ENCODE data around the gene GRIK1.

GRIK1 gene

DNA sequence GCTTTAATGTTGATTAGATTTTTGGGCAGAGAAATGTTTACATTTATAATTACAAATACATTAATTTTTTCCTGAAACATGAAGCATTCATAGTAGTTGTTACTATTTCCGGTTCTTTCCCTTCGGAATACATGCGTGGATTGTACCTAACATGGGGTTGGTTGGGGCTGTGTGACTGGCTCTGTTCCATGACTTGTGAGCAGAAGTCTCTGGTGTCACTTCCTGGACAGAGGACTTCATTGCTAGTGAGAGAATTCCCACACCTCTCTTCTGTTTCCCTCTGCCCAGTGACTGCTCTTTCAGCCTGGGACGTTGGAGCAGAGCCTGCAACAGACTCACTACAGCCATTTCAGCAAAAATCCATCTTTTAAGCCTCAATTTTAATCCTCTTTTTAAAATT, 231.4 kb downstream of the GRIK1 start:
- Histone ChIP-seq H3K4me3 (ENCODE audit: low read depth, low read length) (no peak overlapping the region), H3K4me1 (ENCODE audit: control insufficient read depth, insufficient read depth, low read length) (no peaks in the 10 kb centered on the region), H3K9me3 (ENCODE audit: control insufficient read depth, insufficient read depth, low read depth, low read length) (no peaks in the 10 kb centered on the region), H3K36me3 (ENCODE audit: control insufficient read depth in 2 of 2, insufficient read depth in 1 of 2, low read length in 2 of 2) (no peaks in the 10 kb centered on the region), H3K27ac (ENCODE audit: extremely low read depth, low read depth, low read length) (no peak overlapping the region)
- TF ChIP-seq ZIC2 (tag by site-specific recombination; IDR thresholded peaks at IDR 0.05) (no peak), ZNF660 (tag by site-specific recombination; IDR thresholded peaks at IDR 0.05) (no peak), ZNF211 (tag by site-specific recombination; IDR thresholded peaks at IDR 0.05; ENCODE audit: low read depth) (no peak), ZNF10 (tag by site-specific recombination; IDR thresholded peaks at IDR 0.05) (no peak), ZNF157 (tag by site-specific recombination; IDR thresholded peaks at IDR 0.05) (no peak), ZNF362 (tag by site-specific recombination; IDR thresholded peaks at IDR 0.05) (no peak), KLF10 (tag by site-specific recombination; IDR thresholded peaks at IDR 0.05) (no peak), ZNF677 (tag by site-specific recombination; IDR thresholded peaks at IDR 0.05) (no peak), ZNF521 (tag by site-specific recombination; IDR thresholded peaks at IDR 0.05) (no peak), ZNF792 (tag by site-specific recombination; IDR thresholded peaks at IDR 0.05) (no peak), ZNF623 (tag by site-specific recombination; IDR thresholded peaks at IDR 0.05) (no peak), ZNF530 (tag by site-specific recombination; IDR thresholded peaks at IDR 0.05; ENCODE audit: low read depth) (no peak), ZBTB48 (tag by site-specific recombination; IDR thresholded peaks at IDR 0.05) (no peak), ZNF747 (tag by site-specific recombination; IDR thresholded peaks at IDR 0.05) (no peak), BCL11A (tag by site-specific recombination; IDR thresholded peaks at IDR 0.05; ENCODE audit: low read depth) (no peak), ZNF324 (tag by site-specific recombination; IDR thresholded peaks at IDR 0.05) (no peak)
- TF ChIP-seq, protein P1, sequence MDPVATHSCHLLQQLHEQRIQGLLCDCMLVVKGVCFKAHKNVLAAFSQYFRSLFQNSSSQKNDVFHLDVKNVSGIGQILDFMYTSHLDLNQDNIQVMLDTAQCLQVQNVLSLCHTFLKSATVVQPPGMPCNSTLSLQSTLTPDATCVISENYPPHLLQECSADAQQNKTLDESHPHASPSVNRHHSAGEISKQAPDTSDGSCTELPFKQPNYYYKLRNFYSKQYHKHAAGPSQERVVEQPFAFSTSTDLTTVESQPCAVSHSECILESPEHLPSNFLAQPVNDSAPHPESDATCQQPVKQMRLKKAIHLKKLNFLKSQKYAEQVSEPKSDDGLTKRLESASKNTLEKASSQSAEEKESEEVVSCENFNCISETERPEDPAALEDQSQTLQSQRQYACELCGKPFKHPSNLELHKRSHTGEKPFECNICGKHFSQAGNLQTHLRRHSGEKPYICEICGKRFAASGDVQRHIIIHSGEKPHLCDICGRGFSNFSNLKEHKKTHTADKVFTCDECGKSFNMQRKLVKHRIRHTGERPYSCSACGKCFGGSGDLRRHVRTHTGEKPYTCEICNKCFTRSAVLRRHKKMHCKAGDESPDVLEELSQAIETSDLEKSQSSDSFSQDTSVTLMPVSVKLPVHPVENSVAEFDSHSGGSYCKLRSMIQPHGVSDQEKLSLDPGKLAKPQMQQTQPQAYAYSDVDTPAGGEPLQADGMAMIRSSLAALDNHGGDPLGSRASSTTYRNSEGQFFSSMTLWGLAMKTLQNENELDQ (tag by site-specific recombination; IDR thresholded peaks at IDR 0.05; ENCODE audit: low read depth), result no peak
- CTCF ChIA-PET, result interaction anchor here (1.1 kb wide), 1 partner anchor 12 kb away, joined by 3 read pairs; no protein-coding TSS in a partner anchor
- POLR2A ChIA-PET, result no interaction called here

DNA sequence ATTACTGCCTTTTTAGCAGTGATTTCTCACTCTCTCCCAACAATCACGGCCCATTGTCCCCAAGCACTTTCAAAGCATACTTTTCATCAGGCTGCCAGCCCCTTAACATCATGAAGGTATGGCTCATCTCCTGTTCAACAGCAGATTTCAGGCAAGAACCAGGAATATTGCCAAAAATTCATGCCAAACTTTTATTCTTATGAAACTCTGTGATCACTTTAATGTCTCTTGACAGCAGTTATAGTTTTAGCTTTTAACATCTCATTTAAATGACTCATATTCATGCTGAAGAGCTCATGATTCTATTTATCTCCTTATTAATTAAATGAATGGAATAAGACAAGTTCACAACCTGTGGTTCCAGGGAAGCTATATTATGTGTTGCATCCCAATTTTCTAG, 235.1 kb downstream of the GRIK1 start:
- ChIA-PET POLR2A (no interaction called here), CTCF (no interaction called here)
- Histone ChIP-seq H3K9me3 (ENCODE audit: control insufficient read depth, insufficient read depth, low read depth, low read length) (no peaks in the 10 kb centered on the region), H3K36me3 (ENCODE audit: control insufficient read depth in 2 of 2, insufficient read depth in 1 of 2, low read length in 2 of 2) (no peaks in the 10 kb centered on the region), H3K27ac (ENCODE audit: extremely low read depth, low read depth, low read length) (no peak overlapping the region), H3K4me1 (ENCODE audit: control insufficient read depth, insufficient read depth, low read length) (no peaks in the 10 kb centered on the region), H3K4me3 (ENCODE audit: low read depth, low read length) (no peak overlapping the region)
- TF ChIP-seq, protein P2, sequence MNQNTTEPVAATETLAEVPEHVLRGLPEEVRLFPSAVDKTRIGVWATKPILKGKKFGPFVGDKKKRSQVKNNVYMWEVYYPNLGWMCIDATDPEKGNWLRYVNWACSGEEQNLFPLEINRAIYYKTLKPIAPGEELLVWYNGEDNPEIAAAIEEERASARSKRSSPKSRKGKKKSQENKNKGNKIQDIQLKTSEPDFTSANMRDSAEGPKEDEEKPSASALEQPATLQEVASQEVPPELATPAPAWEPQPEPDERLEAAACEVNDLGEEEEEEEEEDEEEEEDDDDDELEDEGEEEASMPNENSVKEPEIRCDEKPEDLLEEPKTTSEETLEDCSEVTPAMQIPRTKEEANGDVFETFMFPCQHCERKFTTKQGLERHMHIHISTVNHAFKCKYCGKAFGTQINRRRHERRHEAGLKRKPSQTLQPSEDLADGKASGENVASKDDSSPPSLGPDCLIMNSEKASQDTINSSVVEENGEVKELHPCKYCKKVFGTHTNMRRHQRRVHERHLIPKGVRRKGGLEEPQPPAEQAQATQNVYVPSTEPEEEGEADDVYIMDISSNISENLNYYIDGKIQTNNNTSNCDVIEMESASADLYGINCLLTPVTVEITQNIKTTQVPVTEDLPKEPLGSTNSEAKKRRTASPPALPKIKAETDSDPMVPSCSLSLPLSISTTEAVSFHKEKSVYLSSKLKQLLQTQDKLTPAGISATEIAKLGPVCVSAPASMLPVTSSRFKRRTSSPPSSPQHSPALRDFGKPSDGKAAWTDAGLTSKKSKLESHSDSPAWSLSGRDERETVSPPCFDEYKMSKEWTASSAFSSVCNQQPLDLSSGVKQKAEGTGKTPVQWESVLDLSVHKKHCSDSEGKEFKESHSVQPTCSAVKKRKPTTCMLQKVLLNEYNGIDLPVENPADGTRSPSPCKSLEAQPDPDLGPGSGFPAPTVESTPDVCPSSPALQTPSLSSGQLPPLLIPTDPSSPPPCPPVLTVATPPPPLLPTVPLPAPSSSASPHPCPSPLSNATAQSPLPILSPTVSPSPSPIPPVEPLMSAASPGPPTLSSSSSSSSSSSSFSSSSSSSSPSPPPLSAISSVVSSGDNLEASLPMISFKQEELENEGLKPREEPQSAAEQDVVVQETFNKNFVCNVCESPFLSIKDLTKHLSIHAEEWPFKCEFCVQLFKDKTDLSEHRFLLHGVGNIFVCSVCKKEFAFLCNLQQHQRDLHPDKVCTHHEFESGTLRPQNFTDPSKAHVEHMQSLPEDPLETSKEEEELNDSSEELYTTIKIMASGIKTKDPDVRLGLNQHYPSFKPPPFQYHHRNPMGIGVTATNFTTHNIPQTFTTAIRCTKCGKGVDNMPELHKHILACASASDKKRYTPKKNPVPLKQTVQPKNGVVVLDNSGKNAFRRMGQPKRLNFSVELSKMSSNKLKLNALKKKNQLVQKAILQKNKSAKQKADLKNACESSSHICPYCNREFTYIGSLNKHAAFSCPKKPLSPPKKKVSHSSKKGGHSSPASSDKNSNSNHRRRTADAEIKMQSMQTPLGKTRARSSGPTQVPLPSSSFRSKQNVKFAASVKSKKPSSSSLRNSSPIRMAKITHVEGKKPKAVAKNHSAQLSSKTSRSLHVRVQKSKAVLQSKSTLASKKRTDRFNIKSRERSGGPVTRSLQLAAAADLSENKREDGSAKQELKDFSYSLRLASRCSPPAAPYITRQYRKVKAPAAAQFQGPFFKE (tag by site-specific recombination; IDR thresholded peaks at IDR 0.05; ENCODE audit: borderline replicate concordance), result no peak
- TF ChIP-seq ZNF549 (tag by site-specific recombination; IDR thresholded peaks at IDR 0.05), result no peak
- TF ChIP-seq ZNF266 (tag by site-specific recombination; IDR thresholded peaks at IDR 0.05; ENCODE audit: low read depth), result no peak
- TF ChIP-seq ZNF670 (tag by site-specific recombination; IDR thresholded peaks at IDR 0.05; ENCODE audit: low read depth), result no peak
- TF ChIP-seq, protein P3, sequence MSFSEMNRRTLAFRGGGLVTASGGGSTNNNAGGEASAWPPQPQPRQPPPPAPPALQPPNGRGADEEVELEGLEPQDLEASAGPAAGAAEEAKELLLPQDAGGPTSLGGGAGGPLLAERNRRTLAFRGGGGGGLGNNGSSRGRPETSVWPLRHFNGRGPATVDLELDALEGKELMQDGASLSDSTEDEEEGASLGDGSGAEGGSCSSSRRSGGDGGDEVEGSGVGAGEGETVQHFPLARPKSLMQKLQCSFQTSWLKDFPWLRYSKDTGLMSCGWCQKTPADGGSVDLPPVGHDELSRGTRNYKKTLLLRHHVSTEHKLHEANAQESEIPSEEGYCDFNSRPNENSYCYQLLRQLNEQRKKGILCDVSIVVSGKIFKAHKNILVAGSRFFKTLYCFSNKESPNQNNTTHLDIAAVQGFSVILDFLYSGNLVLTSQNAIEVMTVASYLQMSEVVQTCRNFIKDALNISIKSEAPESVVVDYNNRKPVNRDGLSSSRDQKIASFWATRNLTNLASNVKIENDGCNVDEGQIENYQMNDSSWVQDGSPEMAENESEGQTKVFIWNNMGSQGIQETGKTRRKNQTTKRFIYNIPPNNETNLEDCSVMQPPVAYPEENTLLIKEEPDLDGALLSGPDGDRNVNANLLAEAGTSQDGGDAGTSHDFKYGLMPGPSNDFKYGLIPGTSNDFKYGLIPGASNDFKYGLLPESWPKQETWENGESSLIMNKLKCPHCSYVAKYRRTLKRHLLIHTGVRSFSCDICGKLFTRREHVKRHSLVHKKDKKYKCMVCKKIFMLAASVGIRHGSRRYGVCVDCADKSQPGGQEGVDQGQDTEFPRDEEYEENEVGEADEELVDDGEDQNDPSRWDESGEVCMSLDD (tag by site-specific recombination; IDR thresholded peaks at IDR 0.05), result no peak
- no peak for TF ChIP-seq ZNF146 (tag by site-specific recombination; IDR thresholded peaks at IDR 0.05)
- TF ChIP-seq ZBTB21 (tag by site-specific recombination; IDR thresholded peaks at IDR 0.05), result no peak
- no peak for TF ChIP-seq ZIC2 (tag by site-specific recombination; IDR thresholded peaks at IDR 0.05)
